H1 (cell line): ENCODE results near the gene CDCA7L. TPM values are rescaled to one million over a fixed set of nuclear protein-coding genes. Genes with fewer than 3 reads are reported as not detected.

ENCODE experiments used
- BRCA1 ChIP-seq: IDR thresholded peaks from 2 replicates; pipeline ENCODE4 v1.6.1; 2012; ENCODE audit warnings: low read depth, low read length, improper control_type of control experiment
- CBX5 ChIP-seq: fragments of 300-800, 300-1000 bp; sonication (generic); IDR thresholded peaks from 2 replicates; pipeline ENCODE4 v1.7.1; 2016; ENCODE audit warnings: antibody characterized with exemption, low read length, low read depth
- CBX8 ChIP-seq: fragments of 300-800, 300-1000 bp; sonication (generic); IDR thresholded peaks from 2 replicates; pipeline ENCODE4 v1.7.1; 2016; ENCODE audit warnings: low read depth, low read length, borderline replicate concordance
- EP300 ChIP-seq, 2 experiments: IDR thresholded peaks; 1 replicate in 1 of 2; 2 replicates in 1 of 2; pipeline ENCODE4 v1.6.1; 2011 to 2012; ENCODE audit warnings: low read depth in 2 of 2, low read length in 2 of 2, mild to moderate bottlenecking in 2 of 2, borderline replicate concordance in 1 of 2, inconsistent platforms in 1 of 2, moderate library complexity in 1 of 2
- HDAC2 ChIP-seq, 2 experiments: fragments of 300-600 bp in 1 of 2; sonication (generic) in 1 of 2; IDR thresholded peaks; 2 replicates each; pipeline ENCODE4 v1.6.1; 2011 to 2012; ENCODE audit warnings: low read depth in 2 of 2, low read length in 2 of 2, mild to moderate bottlenecking in 2 of 2, moderate library complexity in 2 of 2, borderline replicate concordance in 1 of 2, inconsistent platforms in 1 of 2
- JUND ChIP-seq: IDR thresholded peaks from 2 replicates; pipeline ENCODE4 v1.6.1; 2011; ENCODE audit warnings: mild to moderate bottlenecking, improper control_type of control experiment, low read length
- polyA plus RNA-seq, 7 experiments: library from polyadenylated mRNA; depleted of rRNA in 3 of 7; stranded (reverse) in 5 of 7; unstranded in 2 of 7; fragments of >200 nt in 5 of 7; fragments of 200-250 nt in 2 of 7; gene quantifications; 1 replicate in 5 of 7; 2 replicates in 1 of 7; 4 replicates in 1 of 7; pipeline versions ENCODE4 v1.2.1 to v1.2.3, GENCODE V29; 2011 to 2013; ENCODE audit warnings: missing spikeins in 2 of 7, mixed read lengths in 2 of 7
- total RNA-seq: library from RNA; stranded (reverse); fragmentation: NEBNext Ultra II Directional; extraction: Animal tissue kit (Norgen Biotek cat#: 25700); gene quantifications from 2 replicates; pipeline ENCODE4 v1.2.1, GENCODE V29; 2021
- TF ChIP-seq, protein P1 (sequence below): fragments of 300-600 bp; sonication (generic); IDR thresholded peaks from 2 replicates; pipeline ENCODE4 v1.7.1; 2012; ENCODE audit warnings: low read length, moderate library complexity, mild to moderate bottlenecking, inconsistent platforms; ENCODE audit not compliant: insufficient replicate concordance

The CDCA7L gene
- total and polyA plus RNA-seq, 2 of the 8 experiments (the other 6 are each of a cell fraction or from before 2014, with no cell fraction given), result 93.8 to 168 TPM

GRCh38 chr7:21887353-21887752, 58.3 kb downstream of the CDCA7L start (continued):
- TF ChIP-seq, protein P1, sequence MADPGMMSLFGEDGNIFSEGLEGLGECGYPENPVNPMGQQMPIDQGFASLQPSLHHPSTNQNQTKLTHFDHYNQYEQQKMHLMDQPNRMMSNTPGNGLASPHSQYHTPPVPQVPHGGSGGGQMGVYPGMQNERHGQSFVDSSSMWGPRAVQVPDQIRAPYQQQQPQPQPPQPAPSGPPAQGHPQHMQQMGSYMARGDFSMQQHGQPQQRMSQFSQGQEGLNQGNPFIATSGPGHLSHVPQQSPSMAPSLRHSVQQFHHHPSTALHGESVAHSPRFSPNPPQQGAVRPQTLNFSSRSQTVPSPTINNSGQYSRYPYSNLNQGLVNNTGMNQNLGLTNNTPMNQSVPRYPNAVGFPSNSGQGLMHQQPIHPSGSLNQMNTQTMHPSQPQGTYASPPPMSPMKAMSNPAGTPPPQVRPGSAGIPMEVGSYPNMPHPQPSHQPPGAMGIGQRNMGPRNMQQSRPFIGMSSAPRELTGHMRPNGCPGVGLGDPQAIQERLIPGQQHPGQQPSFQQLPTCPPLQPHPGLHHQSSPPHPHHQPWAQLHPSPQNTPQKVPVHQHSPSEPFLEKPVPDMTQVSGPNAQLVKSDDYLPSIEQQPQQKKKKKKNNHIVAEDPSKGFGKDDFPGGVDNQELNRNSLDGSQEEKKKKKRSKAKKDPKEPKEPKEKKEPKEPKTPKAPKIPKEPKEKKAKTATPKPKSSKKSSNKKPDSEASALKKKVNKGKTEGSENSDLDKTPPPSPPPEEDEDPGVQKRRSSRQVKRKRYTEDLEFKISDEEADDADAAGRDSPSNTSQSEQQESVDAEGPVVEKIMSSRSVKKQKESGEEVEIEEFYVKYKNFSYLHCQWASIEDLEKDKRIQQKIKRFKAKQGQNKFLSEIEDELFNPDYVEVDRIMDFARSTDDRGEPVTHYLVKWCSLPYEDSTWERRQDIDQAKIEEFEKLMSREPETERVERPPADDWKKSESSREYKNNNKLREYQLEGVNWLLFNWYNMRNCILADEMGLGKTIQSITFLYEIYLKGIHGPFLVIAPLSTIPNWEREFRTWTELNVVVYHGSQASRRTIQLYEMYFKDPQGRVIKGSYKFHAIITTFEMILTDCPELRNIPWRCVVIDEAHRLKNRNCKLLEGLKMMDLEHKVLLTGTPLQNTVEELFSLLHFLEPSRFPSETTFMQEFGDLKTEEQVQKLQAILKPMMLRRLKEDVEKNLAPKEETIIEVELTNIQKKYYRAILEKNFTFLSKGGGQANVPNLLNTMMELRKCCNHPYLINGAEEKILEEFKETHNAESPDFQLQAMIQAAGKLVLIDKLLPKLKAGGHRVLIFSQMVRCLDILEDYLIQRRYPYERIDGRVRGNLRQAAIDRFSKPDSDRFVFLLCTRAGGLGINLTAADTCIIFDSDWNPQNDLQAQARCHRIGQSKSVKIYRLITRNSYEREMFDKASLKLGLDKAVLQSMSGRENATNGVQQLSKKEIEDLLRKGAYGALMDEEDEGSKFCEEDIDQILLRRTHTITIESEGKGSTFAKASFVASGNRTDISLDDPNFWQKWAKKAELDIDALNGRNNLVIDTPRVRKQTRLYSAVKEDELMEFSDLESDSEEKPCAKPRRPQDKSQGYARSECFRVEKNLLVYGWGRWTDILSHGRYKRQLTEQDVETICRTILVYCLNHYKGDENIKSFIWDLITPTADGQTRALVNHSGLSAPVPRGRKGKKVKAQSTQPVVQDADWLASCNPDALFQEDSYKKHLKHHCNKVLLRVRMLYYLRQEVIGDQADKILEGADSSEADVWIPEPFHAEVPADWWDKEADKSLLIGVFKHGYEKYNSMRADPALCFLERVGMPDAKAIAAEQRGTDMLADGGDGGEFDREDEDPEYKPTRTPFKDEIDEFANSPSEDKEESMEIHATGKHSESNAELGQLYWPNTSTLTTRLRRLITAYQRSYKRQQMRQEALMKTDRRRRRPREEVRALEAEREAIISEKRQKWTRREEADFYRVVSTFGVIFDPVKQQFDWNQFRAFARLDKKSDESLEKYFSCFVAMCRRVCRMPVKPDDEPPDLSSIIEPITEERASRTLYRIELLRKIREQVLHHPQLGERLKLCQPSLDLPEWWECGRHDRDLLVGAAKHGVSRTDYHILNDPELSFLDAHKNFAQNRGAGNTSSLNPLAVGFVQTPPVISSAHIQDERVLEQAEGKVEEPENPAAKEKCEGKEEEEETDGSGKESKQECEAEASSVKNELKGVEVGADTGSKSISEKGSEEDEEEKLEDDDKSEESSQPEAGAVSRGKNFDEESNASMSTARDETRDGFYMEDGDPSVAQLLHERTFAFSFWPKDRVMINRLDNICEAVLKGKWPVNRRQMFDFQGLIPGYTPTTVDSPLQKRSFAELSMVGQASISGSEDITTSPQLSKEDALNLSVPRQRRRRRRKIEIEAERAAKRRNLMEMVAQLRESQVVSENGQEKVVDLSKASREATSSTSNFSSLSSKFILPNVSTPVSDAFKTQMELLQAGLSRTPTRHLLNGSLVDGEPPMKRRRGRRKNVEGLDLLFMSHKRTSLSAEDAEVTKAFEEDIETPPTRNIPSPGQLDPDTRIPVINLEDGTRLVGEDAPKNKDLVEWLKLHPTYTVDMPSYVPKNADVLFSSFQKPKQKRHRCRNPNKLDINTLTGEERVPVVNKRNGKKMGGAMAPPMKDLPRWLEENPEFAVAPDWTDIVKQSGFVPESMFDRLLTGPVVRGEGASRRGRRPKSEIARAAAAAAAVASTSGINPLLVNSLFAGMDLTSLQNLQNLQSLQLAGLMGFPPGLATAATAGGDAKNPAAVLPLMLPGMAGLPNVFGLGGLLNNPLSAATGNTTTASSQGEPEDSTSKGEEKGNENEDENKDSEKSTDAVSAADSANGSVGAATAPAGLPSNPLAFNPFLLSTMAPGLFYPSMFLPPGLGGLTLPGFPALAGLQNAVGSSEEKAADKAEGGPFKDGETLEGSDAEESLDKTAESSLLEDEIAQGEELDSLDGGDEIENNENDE, result no peak
- TF ChIP-seq JUND, result no peak
- TF ChIP-seq CBX5, result no peak
- TF ChIP-seq EP300 (IDR thresholded peaks at IDR 0.05; ENCODE audit: borderline replicate concordance in 1 of 2, low read depth in 2 of 2, low read length in 2 of 2), result no peak
- no peak for TF ChIP-seq HDAC2 (IDR thresholded peaks at IDR 0.05; ENCODE audit: borderline replicate concordance in 1 of 2, low read depth in 2 of 2, low read length in 2 of 2)
- TF ChIP-seq CBX8, result no peak
- TF ChIP-seq BRCA1, result no peak
